GM10266 (cell line): Measurements from ENCODE around the gene EML5.

ENCODE experiments used
- DNase-seq: peaks from one replicate; pipeline ENCODE4 v3.0.0; 2012; ENCODE audit errors: extremely low spot score
- CTCF ChIP-seq: IDR thresholded peaks from 2 replicates; pipeline ENCODE4 v1.5.1; 2012; ENCODE audit warnings: mild to moderate bottlenecking, low read depth; ENCODE audit not compliant: control insufficient read depth, insufficient read depth; ENCODE audit errors: missing control alignments

The EML5 gene

DNA sequence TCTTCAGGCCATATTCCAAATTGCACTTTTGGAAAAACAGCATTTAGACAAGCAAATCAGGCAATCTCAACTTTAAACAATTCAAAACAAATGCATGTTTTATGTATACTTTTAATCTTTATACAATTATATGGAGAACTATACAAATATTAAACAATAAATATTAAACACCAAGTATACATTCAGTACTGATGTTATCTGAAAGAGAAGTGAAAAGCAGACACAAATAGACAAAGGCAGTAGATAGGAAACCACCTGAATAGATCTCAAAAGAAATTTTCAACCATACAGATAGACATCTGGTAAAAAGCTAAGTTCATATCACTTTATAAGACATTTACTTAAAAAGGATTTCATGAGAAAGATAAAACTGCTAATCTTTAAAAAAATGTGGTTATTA is 164.7 kb downstream of the EML5 start:
- no peak for DNase-seq
- no peak for TF ChIP-seq CTCF

- no peak for DNase-seq
- no peak for TF ChIP-seq CTCF
Observed at GRCh38 chr14:88625671-88626070, 167.1 kb downstream of the EML5 start.

DNA sequence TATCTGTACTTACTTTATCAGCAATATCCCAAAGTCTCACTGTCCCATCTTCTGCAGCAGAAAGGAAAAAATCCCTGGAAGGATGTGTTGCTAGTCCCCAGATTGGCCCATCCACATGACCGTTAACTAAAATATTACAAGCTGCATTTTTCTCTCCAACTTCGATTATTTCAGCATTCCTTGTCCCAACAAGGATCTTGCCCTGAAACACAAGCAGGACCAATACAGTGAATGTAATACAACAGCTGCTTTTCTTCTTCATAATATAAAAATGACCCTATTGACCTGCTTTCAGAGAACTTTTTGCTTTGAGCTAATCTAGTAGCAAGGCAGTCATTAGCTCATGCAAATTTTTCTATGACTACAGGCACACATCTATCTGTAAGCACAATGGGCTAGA is 171.7 kb downstream of the EML5 start:
- no peak for TF ChIP-seq CTCF
- DNase-seq = no peak

DNA sequence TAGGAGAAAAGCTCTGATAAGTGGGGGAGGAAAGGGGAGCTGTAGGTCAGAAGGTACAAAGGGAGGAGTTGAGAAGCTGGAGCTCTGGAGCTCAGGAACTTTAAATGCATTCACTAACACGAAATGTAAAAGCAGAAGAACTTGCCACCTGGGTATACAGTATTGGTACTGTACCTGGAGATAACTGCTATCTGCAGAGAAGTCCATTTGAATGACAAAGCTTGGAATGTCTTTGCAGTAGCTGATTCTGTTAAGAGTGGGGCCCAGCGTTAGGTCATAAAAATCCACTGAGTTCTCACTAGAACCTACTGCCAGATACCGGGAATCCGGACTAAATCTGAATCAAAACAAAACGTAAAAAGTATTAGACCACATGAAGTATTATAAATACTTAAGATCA is 174.3 kb downstream of the EML5 start:
- no peak for DNase-seq
- TF ChIP-seq CTCF = no peak

GRCh38 chr14:88617479-88617878 is 175.3 kb downstream of the EML5 start:
- DNase-seq = no peak
- TF ChIP-seq CTCF = no peak

GRCh38 chr14:88616697-88617096 is 176.1 kb downstream of the EML5 start:
- DNase-seq = no peak
- no peak for TF ChIP-seq CTCF

- no peak for TF ChIP-seq CTCF
- DNase-seq = peak; percentile 12
Observed at GRCh38 chr14:88614218-88614907, 178.4 kb downstream of the EML5 start.
